Testis (tissue), 5 donors: ENCODE results near the gene PIK3R4. TPM values are rescaled to one million over a fixed set of nuclear protein-coding genes. Genes with fewer than 3 reads are reported as not detected.

Experiments
- DNase-seq: peaks from one replicate; pipeline ENCODE4 v3.0.0-alpha.2; 2019
- H3K27ac ChIP-seq, 2 donors: fragments of 200-600 bp; sonication (generic); one replicate each; pipeline ENCODE4 v1.5.1; 2019
- H3K27me3 ChIP-seq: fragments of 200-600 bp; sonication (generic); one replicate; pipeline ENCODE4 v1.5.1; 2019
- H3K36me3 ChIP-seq: fragments of 200-600 bp; sonication (generic); one replicate; pipeline ENCODE4 v1.5.1; 2017; ENCODE audit warnings: low read depth; ENCODE audit errors: missing control alignments
- H3K4me1 ChIP-seq: fragments of 200-600 bp; sonication (generic); one replicate; pipeline ENCODE4 v1.5.1; 2019
- H3K4me3 ChIP-seq, 2 donors: fragments of 200-600 bp; sonication (generic); one replicate each; pipeline ENCODE4 v1.5.1; 2017 to 2019
- H3K9me3 ChIP-seq: fragments of 200-600 bp; sonication (generic); one replicate; pipeline ENCODE4 v1.5.1; 2017
- POLR2A ChIP-seq: fragments of 450-650 bp; IDR thresholded peaks from one replicate; pipeline ENCODE4 v1.6.1; 2017; ENCODE audit warnings: antibody characterized with exemption, mild to moderate bottlenecking, moderate library complexity
- WGBS, 2 donors: methylation state at CpG; one replicate each; pipeline ENCODE4 v1.1.5; 2018; 5-methylcytosine and 5-hydroxymethylcytosine counted together
- intact Hi-C: fragments of 100-400 bp; cut with DNase I; formaldehyde crosslinking; loops from one replicate; pipeline ENCODE4 v1.15.1; 2023; ENCODE audit warnings: low total_unique reads
- long read RNA-seq, 2 donors: transcript quantifications; one replicate each; lab custom pipeline, GENCODE V29; 2026
- polyA plus RNA-seq: library from polyadenylated mRNA; stranded (reverse); fragments of 350-450 nt; fragmentation: Illumina TruSeq; extraction: RNeasy Lipid Tissue Mini Kit (QIAGEN cat#74804); gene quantifications from one replicate; pipeline ENCODE4 v1.2.3, GENCODE V29; 2014; ENCODE audit warnings: low read depth, low replicate concordance; ENCODE audit not compliant: insufficient read depth
- total RNA-seq, 2 donors: library from RNA; depleted of rRNA; stranded (reverse); fragments of >200 nt; gene quantifications; one replicate each; pipeline ENCODE4 v1.2.3, GENCODE V29; 2016
- TF ChIP-seq, protein P1 (sequence below), 3 experiments: fragments of 450-650 bp in 2 of 3; fragments of 200-600 bp in 1 of 3; sonication (generic) in 1 of 3; IDR thresholded peaks; one replicate each; pipeline ENCODE4 v1.5.1; 2016 to 2019; ENCODE audit warnings: antibody characterized with exemption in 3 of 3, mild to moderate bottlenecking in 2 of 3, moderate library complexity in 1 of 3

The PIK3R4 gene
- 10 to 100 TPM; 52.5 to 56.1 TPM for total RNA-seq
- 35.0 TPM for polyA plus RNA-seq
- long read RNA-seq, donor 1, full-length matches to known transcripts = 2 of 12 reads
- long read RNA-seq, donor 1, partial matches to known transcripts = 10 of 12 reads
- long read RNA-seq, donor 1, other reads (novel, unspliced or antisense) = 0 of 12 reads
- long read RNA-seq, donor 2, full-length matches to known transcripts = 2 of 8 reads
- long read RNA-seq, donor 2, partial matches to known transcripts = 6 of 8 reads
- long read RNA-seq, donor 2, other reads (novel, unspliced or antisense) = 0 of 8 reads

DNA sequence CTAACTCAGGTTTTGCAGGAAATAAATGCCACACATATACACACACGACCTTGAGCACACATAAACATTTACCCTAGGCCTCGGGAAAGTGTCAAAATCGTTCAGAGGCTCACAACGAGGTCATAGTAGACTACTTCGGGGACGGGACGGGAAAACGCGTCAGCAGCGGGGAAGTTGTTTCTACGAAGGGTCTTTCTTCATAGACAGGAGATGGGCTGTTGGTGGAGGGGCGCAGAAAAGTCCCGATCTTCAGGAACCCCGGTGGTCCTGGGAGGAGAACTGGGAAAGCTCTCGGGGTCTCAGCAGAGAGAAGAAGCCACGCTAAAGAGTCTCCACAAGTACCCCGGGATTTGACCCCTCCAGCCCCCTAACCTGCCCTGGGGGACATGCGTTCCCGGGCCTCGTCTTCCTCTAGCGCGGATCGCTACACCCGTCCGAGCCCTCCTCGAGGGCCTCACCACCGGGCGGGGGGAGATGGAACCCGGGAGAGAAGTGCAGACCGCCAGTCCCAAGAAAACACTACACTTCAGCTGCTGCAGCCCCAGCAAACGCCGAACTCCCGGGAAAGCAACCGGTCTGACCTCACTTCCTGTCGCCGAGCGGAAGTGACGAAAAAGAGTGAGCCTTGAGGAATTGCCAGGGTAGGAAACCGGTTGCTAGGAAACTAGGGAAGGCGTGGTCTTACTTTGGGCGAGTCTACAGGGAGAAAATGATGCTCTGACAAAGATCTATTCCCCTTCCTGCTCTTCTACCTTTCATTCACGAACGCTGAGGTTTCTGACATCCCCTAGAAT, at the start of gene PIK3R4:
Gene PIK3R4 (minus strand): TSS at position 584 of the 794 bp plus-strand sequence. CDS start 1,611 bp downstream, outside the sequence.
- H3K27me3 ChIP-seq = no peaks in the 10 kb centered on the region
- no peaks in the 10 kb centered on the region for H3K36me3 ChIP-seq
- peak; percentile 99 for DNase-seq
- H3K4me1 ChIP-seq = no peaks in the 10 kb centered on the region
- H3K4me3 ChIP-seq = peak within 1 kb of the TSS; percentile 95 to 98
- H3K9me3 ChIP-seq = no peaks in the 10 kb centered on the region
- intact Hi-C loops = no loop called here
- TF ChIP-seq, protein P1, sequence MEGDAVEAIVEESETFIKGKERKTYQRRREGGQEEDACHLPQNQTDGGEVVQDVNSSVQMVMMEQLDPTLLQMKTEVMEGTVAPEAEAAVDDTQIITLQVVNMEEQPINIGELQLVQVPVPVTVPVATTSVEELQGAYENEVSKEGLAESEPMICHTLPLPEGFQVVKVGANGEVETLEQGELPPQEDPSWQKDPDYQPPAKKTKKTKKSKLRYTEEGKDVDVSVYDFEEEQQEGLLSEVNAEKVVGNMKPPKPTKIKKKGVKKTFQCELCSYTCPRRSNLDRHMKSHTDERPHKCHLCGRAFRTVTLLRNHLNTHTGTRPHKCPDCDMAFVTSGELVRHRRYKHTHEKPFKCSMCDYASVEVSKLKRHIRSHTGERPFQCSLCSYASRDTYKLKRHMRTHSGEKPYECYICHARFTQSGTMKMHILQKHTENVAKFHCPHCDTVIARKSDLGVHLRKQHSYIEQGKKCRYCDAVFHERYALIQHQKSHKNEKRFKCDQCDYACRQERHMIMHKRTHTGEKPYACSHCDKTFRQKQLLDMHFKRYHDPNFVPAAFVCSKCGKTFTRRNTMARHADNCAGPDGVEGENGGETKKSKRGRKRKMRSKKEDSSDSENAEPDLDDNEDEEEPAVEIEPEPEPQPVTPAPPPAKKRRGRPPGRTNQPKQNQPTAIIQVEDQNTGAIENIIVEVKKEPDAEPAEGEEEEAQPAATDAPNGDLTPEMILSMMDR (IDR thresholded peaks at IDR 0.05) = no peak
- TF ChIP-seq POLR2A = no peak
- peak within 1 kb of the TSS; percentile 82 to 85 for H3K27ac ChIP-seq
- 0 to 1% methylated on average over 25 to 43 of the region's 43 CpGs for WGBS, 2 donors

DNA sequence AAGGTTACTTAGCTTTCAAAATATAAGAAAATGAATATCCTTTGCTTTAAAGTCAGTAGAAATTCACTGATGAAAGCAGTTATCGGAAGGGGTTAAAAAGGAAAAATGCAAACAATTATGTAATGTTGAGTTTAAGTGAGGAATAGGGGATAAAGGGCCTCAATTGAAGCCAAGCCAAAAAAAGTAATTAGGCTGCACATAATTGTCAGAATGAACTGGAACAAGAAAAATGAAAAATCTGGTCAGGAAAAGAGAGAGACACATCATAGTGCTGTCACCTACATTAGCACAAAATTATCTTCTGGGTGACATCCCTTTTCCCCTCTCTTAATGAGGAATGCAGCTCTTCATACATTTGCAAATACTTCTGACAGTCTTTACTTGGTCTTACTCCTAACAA, 48.8 kb upstream of the PIK3R4 start:
- no peaks in the 10 kb centered on the region for H3K9me3 ChIP-seq
- no peak overlapping the region for H3K4me3 ChIP-seq
- no peaks in the 10 kb centered on the region for H3K36me3 ChIP-seq
- no peak for DNase-seq
- no peak for TF ChIP-seq POLR2A
- TF ChIP-seq, protein P1 (IDR thresholded peaks at IDR 0.05) = no peak
- no peaks in the 10 kb centered on the region for H3K4me1 ChIP-seq
- H3K27ac ChIP-seq = no peak overlapping the region
- 80 to 86% methylated on average over 1 of the region's 1 CpG for WGBS, 2 donors
- intact Hi-C loops = no loop called here
- no peaks in the 10 kb centered on the region for H3K27me3 ChIP-seq

DNA sequence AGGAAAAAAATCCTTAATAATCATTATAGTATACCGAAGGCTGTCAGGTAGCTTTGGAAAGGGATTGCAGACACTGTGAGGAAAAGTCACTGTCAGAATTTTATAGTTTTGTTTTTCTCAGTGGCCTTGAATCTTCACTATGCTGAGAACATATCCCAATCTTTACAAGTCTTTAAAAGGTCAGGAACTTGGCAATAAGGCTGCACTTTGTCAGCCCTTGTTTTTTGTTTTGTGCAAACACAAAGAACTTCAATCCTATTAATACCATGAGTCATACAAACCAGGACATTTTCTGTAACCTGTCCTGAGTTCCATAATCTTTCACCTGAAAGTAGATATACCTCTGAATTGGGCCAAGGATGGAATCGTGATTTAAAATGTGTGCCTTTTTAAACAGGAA, 45.6 kb upstream of the PIK3R4 start:
- TF ChIP-seq POLR2A = no peak
- TF ChIP-seq, protein P1 (IDR thresholded peaks at IDR 0.05) = no peak
- H3K4me1 ChIP-seq = peaks cover 3% of the 10 kb centered on the region
- DNase-seq = no peak
- no peak overlapping the region for H3K4me3 ChIP-seq
- no peaks in the 10 kb centered on the region for H3K9me3 ChIP-seq
- H3K27ac ChIP-seq = no peak overlapping the region
- intact Hi-C loops = no loop called here
- no peaks in the 10 kb centered on the region for H3K27me3 ChIP-seq
- WGBS, 2 donors = 43 to 65% methylated on average over 2 of the region's 2 CpGs
- no peaks in the 10 kb centered on the region for H3K36me3 ChIP-seq

DNA sequence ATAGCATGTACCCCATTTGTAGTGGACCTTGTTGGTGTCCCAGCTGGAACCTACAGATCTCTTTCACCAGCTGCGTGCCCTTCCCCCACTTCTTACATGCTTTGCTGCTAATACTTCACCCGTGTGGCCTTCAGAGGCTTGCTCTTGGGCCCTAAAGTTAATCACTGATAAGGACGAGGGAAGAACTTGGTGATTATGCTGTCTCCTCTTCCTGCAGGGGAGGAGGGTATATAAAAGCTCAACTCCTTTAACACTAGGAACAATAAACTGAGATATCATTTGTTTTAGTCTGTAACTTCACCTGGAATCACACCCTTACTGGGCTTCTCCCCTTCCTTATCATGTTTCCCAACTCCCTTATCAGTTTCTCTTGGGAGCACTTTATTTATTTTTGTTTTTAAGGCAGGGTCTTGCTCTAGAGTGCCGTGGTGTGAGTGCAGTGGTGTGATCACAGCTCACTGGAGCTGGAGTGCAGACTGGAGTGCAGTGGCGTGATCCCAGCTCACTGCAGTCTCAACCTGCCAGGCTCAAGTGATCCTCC, 43.2 kb upstream of the PIK3R4 start:
- no peak for DNase-seq
- WGBS, 2 donors = 55 to 62% methylated on average over 4 to 5 of the region's 5 CpGs
- intact Hi-C loops = no loop called here

More for the DNA sequence above, 43.2 kb upstream of the PIK3R4 start:
- H3K36me3 ChIP-seq = no peaks in the 10 kb centered on the region
- H3K9me3 ChIP-seq = no peaks in the 10 kb centered on the region
- no peak for TF ChIP-seq POLR2A
- TF ChIP-seq, protein P1 (IDR thresholded peaks at IDR 0.05) = no peak
- H3K4me1 ChIP-seq = peaks cover 3% of the 10 kb centered on the region
- H3K27me3 ChIP-seq = no peaks in the 10 kb centered on the region
- H3K4me3 ChIP-seq = no peak overlapping the region
- H3K27ac ChIP-seq = no peak overlapping the region
